ENCODE results near the gene TCF7. TPM values are rescaled to one million over a fixed set of nuclear protein-coding genes. Genes with fewer than 3 reads are reported as not detected.

TCF7 gene
- total RNA-seq (100 to 1,000 TPM; 910 to 911 TPM), polyA plus RNA-seq (100 to 1,000 TPM; 207 to 600 (median 328) TPM), total RNA-seq (80.1 to 726 (median 603) reads per million in 6 experiments)

GRCh38 chr5:134113902-134114875, at the start of gene TCF7:
TSS of gene TCF7 (plus strand) at chr5:134114681. CDS start at chr5:134114907, 226 bp downstream.
- DNase-seq = peak; percentile 76 to 91 (median 86)
- peaks cover 35 to 65% (median 51%) of the 10 kb centered on the region in 4 donors for H3K4me1 Mint-ChIP-seq
- H3K27ac Mint-ChIP-seq = peak within 1 kb of the TSS; percentile 91 to 99 (median 98)
- peak; percentile 59 to 72 for ATAC-seq
- peaks cover 0 to 4% (median 0%) of the 10 kb centered on the region in 5 donors for H3K27me3 Mint-ChIP-seq
- peaks cover 23 to 38% (median 38%) of the 10 kb centered on the region in 3 donors for H3K36me3 Mint-ChIP-seq
- POLR2A ChIA-PET = interaction anchor here (0.5 to 1.8 kb wide), 7 partner anchors 63 to 411 kb away, joined by 3 to 12 read pairs (median 4); partner anchors contain the start of genes JADE2, PPP2CA, SKP1 and VDAC1
- H3K9me3 Mint-ChIP-seq = no peaks in the 10 kb centered on the region
- peak within 1 kb of the TSS; percentile 94 to 100 (median 98) for H3K4me3 Mint-ChIP-seq

DNA sequence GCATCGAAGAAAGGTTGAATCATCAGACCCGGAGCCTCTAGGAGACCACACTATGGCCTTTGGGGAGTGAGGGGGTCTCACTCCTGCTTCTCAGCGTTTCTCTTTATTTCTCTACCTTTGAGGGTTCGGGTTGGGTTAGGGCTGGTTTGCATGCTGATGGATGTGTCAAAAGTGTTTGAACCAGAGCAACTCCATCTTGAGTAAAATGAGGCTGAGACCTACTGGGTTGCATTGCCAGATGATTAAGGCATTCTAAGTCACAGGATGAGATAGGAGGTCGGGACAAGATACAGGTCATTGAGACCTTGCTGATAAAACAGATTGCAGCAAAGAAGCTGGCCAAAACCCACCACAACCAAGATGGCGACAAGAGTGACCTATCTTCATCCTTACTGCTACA, 44.9 kb upstream of the TCF7 start:
- ATAC-seq = no peak
- no peaks in the 10 kb centered on the region for H3K36me3 Mint-ChIP-seq
- peak overlapping the region; percentile 48 to 92 (median 85) for H3K27ac Mint-ChIP-seq
- peaks cover 0 to 5% (median 0%) of the 10 kb centered on the region in 5 donors for H3K27me3 Mint-ChIP-seq
- peaks cover 29 to 65% (median 63%) of the 10 kb centered on the region in 4 donors for H3K4me1 Mint-ChIP-seq
- no peak for DNase-seq
- H3K9me3 Mint-ChIP-seq = no peaks in the 10 kb centered on the region
- POLR2A ChIA-PET = interaction anchor here (0.9 to 5.0 kb wide), 5 partner anchors 8 to 27 kb away, joined by 4 to 41 read pairs (median 11); no protein-coding TSS in a partner anchor
- H3K4me3 Mint-ChIP-seq = peak overlapping the region in 7 of 10 donors; percentile 18 to 77 (median 72)

DNA sequence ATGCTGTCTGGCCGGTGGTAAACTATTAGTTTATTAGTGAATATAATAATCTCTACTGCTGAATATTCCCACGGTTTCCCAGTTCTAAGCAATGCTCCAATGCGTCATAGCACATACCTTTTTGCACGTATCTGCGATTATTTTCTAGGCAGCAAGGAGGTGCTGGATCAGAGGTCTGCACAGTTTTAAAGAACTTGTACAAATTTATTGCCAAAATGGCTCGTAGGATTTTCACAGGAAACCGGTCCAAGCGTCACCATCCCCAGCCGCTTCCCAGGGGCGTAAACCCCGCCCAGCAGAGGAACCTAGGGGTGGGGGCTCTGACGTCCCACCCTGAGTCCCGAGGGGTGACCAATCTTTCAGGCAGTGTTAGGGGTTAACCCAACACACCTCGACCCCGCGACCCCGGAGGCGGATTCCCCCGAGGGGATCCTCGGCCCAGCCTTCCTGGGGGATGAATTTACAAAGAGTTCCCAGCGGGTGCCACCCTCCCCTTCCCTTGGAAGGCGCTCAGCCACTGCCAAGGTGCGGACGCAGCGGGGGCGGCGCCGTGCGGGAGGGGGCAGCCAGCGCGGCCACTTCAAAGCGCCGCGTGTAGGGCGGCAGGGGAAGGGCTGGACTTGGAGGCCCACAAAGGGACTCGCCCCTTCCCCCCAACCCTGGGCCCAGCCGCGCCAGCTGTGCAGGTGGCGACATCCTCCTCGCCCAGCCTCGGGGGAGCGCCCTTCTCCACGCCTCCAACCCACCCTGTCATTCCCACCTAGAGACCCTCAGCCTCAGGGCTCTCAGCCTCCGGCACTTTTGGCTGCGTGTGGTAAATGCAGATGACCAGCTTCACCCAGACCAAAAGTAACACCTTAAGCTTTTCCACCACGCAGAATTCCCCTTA, 43.5 kb upstream of the TCF7 start:
- H3K9me3 Mint-ChIP-seq = no peaks in the 10 kb centered on the region
- peaks cover 35 to 75% (median 71%) of the 10 kb centered on the region in 4 donors for H3K4me1 Mint-ChIP-seq
- H3K36me3 Mint-ChIP-seq = no peaks in the 10 kb centered on the region
- peak overlapping the region; percentile 74 to 88 (median 79) for H3K4me3 Mint-ChIP-seq
- POLR2A ChIA-PET = interaction anchor here (1.0 to 3.6 kb wide), 2 partner anchors 28 to 30 kb away, joined by 6 to 41 read pairs; no protein-coding TSS in a partner anchor
- peaks cover 0 to 5% (median 0%) of the 10 kb centered on the region in 5 donors for H3K27me3 Mint-ChIP-seq
- DNase-seq (peak in 4 of 10 donors; percentile 26 to 63 (median 33)), ATAC-seq (peak; percentile 46 to 56)
- H3K27ac Mint-ChIP-seq = peak overlapping the region; percentile 79 to 90 (median 85)

- H3K4me3 Mint-ChIP-seq = peak overlapping the region; percentile 74 to 88 (median 79)
- H3K4me1 Mint-ChIP-seq = peaks cover 39 to 83% (median 77%) of the 10 kb centered on the region in 4 donors
- H3K9me3 Mint-ChIP-seq = no peaks in the 10 kb centered on the region
- DNase-seq = no peak
- POLR2A ChIA-PET = interaction anchor here (0.7 to 1.0 kb wide), 2 partner anchors 11 to 31 kb away, joined by 3 to 6 read pairs; no protein-coding TSS in a partner anchor
- no peak for ATAC-seq
- H3K27ac Mint-ChIP-seq = peak overlapping the region; percentile 54 to 90 (median 85)
- no peaks in the 10 kb centered on the region for H3K36me3 Mint-ChIP-seq
- H3K27me3 Mint-ChIP-seq = peaks cover 0 to 5% (median 0%) of the 10 kb centered on the region in 5 donors
Measured at GRCh38 chr5:134071614-134072207, 42.8 kb upstream of the TCF7 start.

- H3K36me3 Mint-ChIP-seq = no peaks in the 10 kb centered on the region
- peaks cover 0 to 5% (median 0%) of the 10 kb centered on the region in 5 donors for H3K27me3 Mint-ChIP-seq
- ATAC-seq = no peak
- DNase-seq = no peak
- POLR2A ChIA-PET = interaction anchor here (0.7 to 2.0 kb wide), 6 partner anchors 12 to 32 kb away, joined by 3 to 8 read pairs (median 4); no protein-coding TSS in a partner anchor
- H3K27ac Mint-ChIP-seq = peak overlapping the region in 8 of 10 donors; percentile 8 to 89 (median 56)
- no peaks in the 10 kb centered on the region for H3K9me3 Mint-ChIP-seq
- peaks cover 42 to 86% (median 80%) of the 10 kb centered on the region in 4 donors for H3K4me1 Mint-ChIP-seq
- H3K4me3 Mint-ChIP-seq = peak overlapping the region in 9 of 10 donors; percentile 2 to 85 (median 77)
Measured at GRCh38 chr5:134072471-134073210, 41.8 kb upstream of the TCF7 start.

DNA sequence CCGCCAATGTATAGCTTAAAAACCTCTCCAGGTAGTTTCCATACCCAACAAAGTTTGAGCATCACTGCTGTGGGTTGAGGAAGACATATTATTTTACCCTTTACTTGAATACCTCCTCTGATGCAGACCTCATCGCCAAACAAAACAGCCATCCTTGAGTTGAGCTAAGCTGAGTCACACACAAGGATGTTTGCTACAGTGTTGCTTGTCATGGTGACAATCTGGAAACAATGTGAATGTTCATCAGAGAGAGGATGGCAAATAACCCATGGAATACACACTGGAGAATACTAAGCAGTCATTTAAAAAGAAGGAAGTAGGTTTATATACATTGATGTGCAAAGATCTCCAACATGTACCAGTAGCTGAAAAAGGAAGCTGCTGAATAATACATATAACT, 41.1 kb upstream of the TCF7 start:
- H3K4me3 Mint-ChIP-seq = peak overlapping the region in 2 of 10 donors; percentile 2 to 36
- H3K9me3 Mint-ChIP-seq = no peaks in the 10 kb centered on the region
- H3K27ac Mint-ChIP-seq = peak overlapping the region in 4 of 10 donors; percentile 54 to 86 (median 70)
- no peaks in the 10 kb centered on the region for H3K36me3 Mint-ChIP-seq
- H3K4me1 Mint-ChIP-seq = peaks cover 43 to 86% (median 80%) of the 10 kb centered on the region in 4 donors
- POLR2A ChIA-PET = interaction anchor here (0.8 to 2.0 kb wide), 7 partner anchors 10 to 33 kb away, joined by 3 to 8 read pairs (median 4); no protein-coding TSS in a partner anchor
- H3K27me3 Mint-ChIP-seq = peaks cover 0 to 3% (median 0%) of the 10 kb centered on the region in 5 donors
- no peak for ATAC-seq
- DNase-seq = no peak

- POLR2A ChIA-PET = interaction anchor here (0.8 kb wide), 1 partner anchor 21 kb away, joined by 3 read pairs; no protein-coding TSS in a partner anchor
Measured at GRCh38 chr5:134075102-134075501, 39.4 kb upstream of the TCF7 start.

DNA sequence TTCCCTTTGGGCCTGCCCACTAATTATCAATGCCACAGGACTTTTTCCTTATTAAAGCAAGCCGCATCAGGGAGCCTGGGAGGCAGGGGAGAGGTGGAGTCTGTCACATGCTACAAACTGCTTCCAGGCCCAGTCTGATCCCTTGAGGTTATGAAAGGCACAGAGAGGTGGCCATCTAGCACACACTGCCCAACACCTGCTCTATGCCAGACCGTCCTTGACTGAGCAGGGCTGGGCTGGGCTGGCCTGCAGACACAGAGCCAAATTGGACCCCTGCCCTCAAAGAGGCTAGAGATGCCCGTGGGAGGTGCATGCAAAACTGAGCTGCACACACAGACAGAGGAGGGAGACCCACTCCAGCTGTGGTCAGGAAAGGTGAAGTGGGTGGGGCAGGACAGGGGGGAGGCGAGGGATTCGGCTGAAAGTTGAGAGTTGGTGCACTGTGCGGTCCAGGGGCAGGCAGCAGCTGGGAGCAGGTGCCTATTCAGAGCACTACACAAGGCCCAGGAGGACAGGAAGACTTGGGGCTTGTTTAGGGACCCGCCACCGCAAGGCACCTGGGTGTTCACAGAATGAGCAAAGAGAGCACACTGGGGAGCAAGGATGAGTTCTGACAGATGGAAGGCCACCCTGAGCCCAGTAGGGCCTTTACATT, 36.4 kb upstream of the TCF7 start:
- DNase-seq = peak in 1 of 10 donors; percentile 33
- ATAC-seq = peak; percentile 37 to 50

More at GRCh38 chr5:134075102-134075501, 39.4 kb upstream of the TCF7 start:
- DNase-seq (no peak), ATAC-seq (no peak)
- Mint-ChIP-seq H3K9me3 (no peaks in the 10 kb centered on the region), H3K36me3 (no peaks in the 10 kb centered on the region), H3K4me3 (no peak overlapping the region), H3K4me1 (peaks cover 43 to 85% (median 79%) of the 10 kb centered on the region in 4 donors), H3K27me3 (peaks cover 0 to 3% (median 0%) of the 10 kb centered on the region in 5 donors), H3K27ac (peak overlapping the region in 5 of 10 donors; percentile 2 to 80 (median 42))

DNA sequence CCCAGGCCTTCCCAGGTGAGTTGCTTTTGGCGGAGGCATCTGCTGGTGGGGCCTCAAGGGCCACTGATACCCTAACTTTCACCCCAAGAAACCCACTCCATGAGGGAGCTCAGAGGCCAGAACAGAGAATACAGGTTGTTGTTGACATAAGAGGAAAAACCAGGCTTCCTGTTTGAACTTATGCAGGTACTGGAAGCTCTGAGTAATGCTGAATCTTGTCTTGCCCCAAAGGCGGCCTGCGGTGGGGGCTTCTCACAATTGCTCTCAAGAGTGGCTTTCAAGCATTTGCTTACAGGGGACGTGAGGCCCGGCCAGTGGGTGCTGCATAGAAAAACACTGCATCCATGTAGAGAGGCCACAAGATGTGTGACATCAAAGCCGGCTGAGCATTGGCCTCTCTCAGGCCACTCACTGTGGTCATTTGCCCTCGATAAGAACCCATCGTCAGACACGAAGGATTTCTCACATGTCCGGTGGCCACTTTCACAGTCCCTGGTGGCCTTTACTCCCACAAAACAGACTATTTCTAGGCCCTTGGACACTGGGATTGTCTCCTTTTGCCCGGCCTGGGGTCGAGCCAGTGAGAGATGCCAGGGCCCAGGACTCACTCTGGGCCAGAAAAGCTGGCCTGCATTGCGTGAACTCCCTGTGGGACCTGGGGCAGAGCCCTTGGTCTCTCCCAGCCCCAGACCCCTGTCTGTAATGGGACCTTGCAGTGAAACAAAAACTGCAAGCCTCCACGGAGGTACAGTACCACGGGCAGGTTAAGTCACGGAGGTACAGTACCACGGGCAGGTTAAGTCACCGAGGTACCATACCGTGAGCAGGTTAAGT, 34.5 kb upstream of the TCF7 start:
- H3K27ac Mint-ChIP-seq = peak overlapping the region; percentile 93 to 99 (median 95)
- POLR2A ChIA-PET = interaction anchor here (0.6 to 2.8 kb wide), 4 partner anchors 8 to 504 kb away, joined by 3 to 31 read pairs (median 3); partner anchors contain the start of gene PPP2CA
- H3K36me3 Mint-ChIP-seq = no peaks in the 10 kb centered on the region
- peak overlapping the region; percentile 53 to 85 (median 75) for H3K4me3 Mint-ChIP-seq
- no peaks in the 10 kb centered on the region for H3K27me3 Mint-ChIP-seq
- peak in 9 of 10 donors; percentile 48 to 84 (median 59) for DNase-seq
- H3K9me3 Mint-ChIP-seq = no peaks in the 10 kb centered on the region
- H3K4me1 Mint-ChIP-seq = peaks cover 37 to 84% (median 74%) of the 10 kb centered on the region in 4 donors
- ATAC-seq = peak; percentile 83 to 88

More for the DNA sequence above, 36.4 kb upstream of the TCF7 start:
- no peaks in the 10 kb centered on the region for H3K36me3 Mint-ChIP-seq
- peak overlapping the region; percentile 91 to 99 (median 95) for H3K27ac Mint-ChIP-seq
- no peaks in the 10 kb centered on the region for H3K9me3 Mint-ChIP-seq
- POLR2A ChIA-PET = interaction anchor here (0.6 to 2.7 kb wide), 5 partner anchors 9 to 38 kb away, joined by 3 to 13 read pairs (median 4); no protein-coding TSS in a partner anchor
- H3K4me3 Mint-ChIP-seq = peak overlapping the region; percentile 19 to 85 (median 70)
- H3K4me1 Mint-ChIP-seq = peaks cover 34 to 80% (median 72%) of the 10 kb centered on the region in 4 donors
- H3K27me3 Mint-ChIP-seq = no peaks in the 10 kb centered on the region

Data from naive thymus-derived CD8-positive, alpha-beta T cell (primary cell).